Uterus (tissue), 4 donors: ENCODE data around the gene ROGDI. TPM values are rescaled to one million over a fixed set of nuclear protein-coding genes. Genes with fewer than 3 reads are reported as not detected.

Source experiments
- DNase-seq, 2 donors: peaks; one replicate each; pipeline ENCODE4 v3.0.0-alpha.2; 2019 to 2020
- H3K27ac ChIP-seq, 2 donors: fragments of 200-600 bp; sonication (generic); 1 replicate in 1 of 2; 2 replicates in 1 of 2; pipeline ENCODE4 v1.5.1; 2016 to 2018
- H3K27me3 ChIP-seq, 2 donors: fragments of 200-600 bp; sonication (generic); one replicate each; pipeline ENCODE4 v1.5.1; 2018 to 2019; ENCODE audit warnings: control low read depth in 1 of 2
- H3K36me3 ChIP-seq, 2 donors: fragments of 200-600 bp; sonication (generic); one replicate each; pipeline ENCODE4 v1.5.1; 2019; ENCODE audit warnings: control low read depth in 1 of 2
- H3K4me1 ChIP-seq, 2 donors: fragments of 200-600 bp; sonication (generic); one replicate each; pipeline ENCODE4 v1.5.1; 2018 to 2019; ENCODE audit warnings: control low read depth in 1 of 2
- H3K4me3 ChIP-seq, 2 donors: fragments of 200-600 bp; sonication (generic); 1 replicate in 1 of 2; 2 replicates in 1 of 2; pipeline ENCODE4 v1.5.1; 2018 to 2019; ENCODE audit warnings: mild to moderate bottlenecking in 1 of 2
- H3K9me3 ChIP-seq, 2 donors: fragments of 200-600 bp; sonication (generic); one replicate each; pipeline ENCODE4 v1.5.1; 2019; ENCODE audit warnings: control low read depth in 1 of 2
- CTCF ChIP-seq, 4 experiments: fragments of 200-600 bp in 2 of 4; fragments of 450-650 bp in 2 of 4; sonication (generic) in 2 of 4; IDR thresholded peaks; one replicate each; pipeline ENCODE4 v1.5.1; 2016 to 2019; ENCODE audit warnings: antibody characterized with exemption in 4 of 4, mild to moderate bottlenecking in 2 of 4, moderate library complexity in 1 of 4
- POLR2A ChIP-seq, 2 donors: fragments of 450-650 bp; IDR thresholded peaks; one replicate each; pipeline ENCODE4 v1.6.1; 2016; ENCODE audit warnings: antibody characterized with exemption in 2 of 2, mild to moderate bottlenecking in 1 of 2, moderate library complexity in 1 of 2
- intact Hi-C: fragments of 100-400 bp; cut with DNase I; formaldehyde crosslinking; loops from one replicate; pipeline ENCODE4 v1.15.1; 2023; ENCODE audit warnings: low total_unique reads
- small RNA-seq: library from RNA; depleted of rRNA; stranded (forward); fragments of <200 nt; gene quantifications from one replicate; pipeline ENCODE3, GENCODE V24; 2016
- total RNA-seq, 4 donors: library from RNA; depleted of rRNA in 3 of 4; stranded (reverse); fragments of >200 nt in 3 of 4; gene quantifications; one replicate each; pipeline versions ENCODE4 v1.1.0 to v1.2.4, GENCODE V29; 2014 to 2023
- donor health status: DM: yes; HTN: yes; CAD: no.

Gene ROGDI
- total RNA-seq, 4 donors from 2014 or later = 7.9 to 70.6 (median 21.5) TPM

- H3K4me3 ChIP-seq = no peak overlapping the region
- no peaks in the 10 kb centered on the region for H3K36me3 ChIP-seq
- TF ChIP-seq CTCF (IDR thresholded peaks at IDR 0.05) = no peak
- TF ChIP-seq POLR2A (IDR thresholded peaks at IDR 0.05) = no peak
- H3K9me3 ChIP-seq = no peaks in the 10 kb centered on the region
- no peak for DNase-seq
- intact Hi-C loops = no loop called here
- peaks cover 0 to 8% of the 10 kb centered on the region in 2 donors for H3K4me1 ChIP-seq
- no peak overlapping the region for H3K27ac ChIP-seq
- H3K27me3 ChIP-seq = no peaks in the 10 kb centered on the region
Measured at GRCh38 chr16:4747906-4748681, 54.3 kb downstream of the ROGDI start.

- no peak for TF ChIP-seq CTCF (IDR thresholded peaks at IDR 0.05)
- no peak for TF ChIP-seq POLR2A (IDR thresholded peaks at IDR 0.05)
- Histone ChIP-seq H3K36me3 (no peaks in the 10 kb centered on the region), H3K4me1 (peaks cover 0 to 8% of the 10 kb centered on the region in 2 donors), H3K9me3 (no peaks in the 10 kb centered on the region), H3K27ac (peak overlapping the region; percentile 24 to 36), H3K27me3 (no peaks in the 10 kb centered on the region), H3K4me3 (no peak overlapping the region)
- peak in 1 of 2 donors; percentile 56 for DNase-seq
- intact Hi-C loops = no loop called here
Measured at GRCh38 chr16:4746991-4747574, 55.4 kb downstream of the ROGDI start.

Small RNA genes within 50 kb of the gene (small RNA-seq; reads per million reads assigned to genes)
- not detected for gene RF00017

Other genes starting within 250 kb of the ROGDI start
- under 1 TPM in 3 of 4 donors, not detected in 1; 0.26 to 0.35 (median 0.30) TPM for gene C16orf96, start 246.3 kb downstream of the ROGDI start, total RNA-seq
- 10 to 100 TPM in 2 of 4 donors, 1 to 10 TPM in 1, not detected in 1; 2.8 to 31.1 (median 23.5) TPM for gene UBALD1, start 187.7 kb downstream of the ROGDI start, total RNA-seq
- 100 to 1,000 TPM in 1 of 4 donors, 10 to 100 TPM in 3; 19.0 to 107 (median 68.6) TPM for gene MGRN1, start 177.8 kb downstream of the ROGDI start, total RNA-seq
- gene NUDT16L1, start 109.1 kb downstream of the ROGDI start, total RNA-seq = 10 to 100 TPM; 15.4 to 48.3 (median 33.1) TPM
- 10 to 100 TPM in 3 of 4 donors, 1 to 10 TPM in 1; 2.4 to 51.7 (median 33.1) TPM for gene ANKS3, start 68.4 kb downstream of the ROGDI start, total RNA-seq
- gene DNAAF8, start 68.1 kb downstream of the ROGDI start, total RNA-seq = 1 to 10 TPM in 1 of 4 donors, under 1 TPM in 1, not detected in 2; 0.67 to 3.5 TPM
- 10 to 100 TPM; 11.0 to 31.2 (median 20.2) TPM for gene ZNF500, start 35.5 kb downstream of the ROGDI start, total RNA-seq
- not detected for gene SEPTIN12, start 14.3 kb downstream of the ROGDI start, total RNA-seq
- 1 to 10 TPM in 1 of 4 donors, not detected in 3; 4.6 TPM for gene SMIM22, start 7.3 kb downstream of the ROGDI start, total RNA-seq
- gene GLYR1, start 44.7 kb upstream of the ROGDI start, total RNA-seq = 10 to 100 TPM; 26.6 to 86.3 (median 47.1) TPM
- gene UBN1, start 44.8 kb upstream of the ROGDI start, total RNA-seq = 10 to 100 TPM in 3 of 4 donors, 1 to 10 TPM in 1; 4.9 to 56.2 (median 33.4) TPM
- gene PPL, start 134.5 kb upstream of the ROGDI start, total RNA-seq = 10 to 100 TPM in 3 of 4 donors, 1 to 10 TPM in 1; 8.7 to 39.6 (median 15.2) TPM
- gene SEC14L5, start 155.7 kb upstream of the ROGDI start, total RNA-seq = 1 to 10 TPM in 1 of 4 donors, under 1 TPM in 1, not detected in 2; 0.28 to 2.0 TPM
- 10 to 100 TPM in 1 of 4 donors, 1 to 10 TPM in 2, under 1 TPM in 1; 0.29 to 11.3 (median 8.2) TPM for gene NAGPA, start 231.3 kb upstream of the ROGDI start, total RNA-seq